Measurements from ENCODE around the gene TRPC3.

TRPC3 gene

GRCh38 chr4:121885115-121885514 lies 66.7 kb downstream of the TRPC3 start:
- no peak for TF ChIP-seq CTCF (conservative IDR thresholded peaks at IDR 0.05; ENCODE audit: low read depth)
- DNase-seq (ENCODE audit: low spot score) = no peak
- no peak overlapping the region for H3K27ac ChIP-seq
- ChIA-PET POLR2A (ENCODE audit: low non-redundant PET) (no interaction called here), CTCF (no interaction called here)

GRCh38 chr4:121881158-121881557 lies 70.7 kb downstream of the TRPC3 start:
- POLR2A ChIA-PET (ENCODE audit: low non-redundant PET) = no interaction called here

GRCh38 chr4:121879135-121879534 lies 72.7 kb downstream of the TRPC3 start:
- TF ChIP-seq CTCF (conservative IDR thresholded peaks at IDR 0.05; ENCODE audit: low read depth) = no peak
- ChIA-PET CTCF (no interaction called here), POLR2A (ENCODE audit: low non-redundant PET) (no interaction called here)
- H3K27ac ChIP-seq = no peak overlapping the region
- DNase-seq (ENCODE audit: low spot score) = no peak

More at GRCh38 chr4:121881158-121881557, 70.7 kb downstream of the TRPC3 start:
- CTCF ChIA-PET = no interaction called here
- no peak overlapping the region for H3K27ac ChIP-seq
- TF ChIP-seq CTCF (conservative IDR thresholded peaks at IDR 0.05; ENCODE audit: low read depth) = no peak
- DNase-seq (ENCODE audit: low spot score) = no peak

- POLR2A ChIA-PET (ENCODE audit: low non-redundant PET) = no interaction called here
- H3K27ac ChIP-seq = no peak overlapping the region
- TF ChIP-seq CTCF (conservative IDR thresholded peaks at IDR 0.05; ENCODE audit: low read depth) = no peak
- no peak for DNase-seq (ENCODE audit: low spot score)
- CTCF ChIA-PET = interaction anchor here (0.6 kb wide), 1 partner anchor 605 kb away, joined by 3 read pairs; no protein-coding TSS in a partner anchor
Measured at GRCh38 chr4:121877041-121877773, 74.7 kb downstream of the TRPC3 start.

GRCh38 chr4:121876070-121876469 lies 75.8 kb downstream of the TRPC3 start:
- no peak for TF ChIP-seq CTCF (conservative IDR thresholded peaks at IDR 0.05; ENCODE audit: low read depth)
- DNase-seq (ENCODE audit: low spot score) = no peak
- CTCF ChIA-PET = no interaction called here
- POLR2A ChIA-PET (ENCODE audit: low non-redundant PET) = no interaction called here
- no peak overlapping the region for H3K27ac ChIP-seq

GRCh38 chr4:121875652-121876051 lies 76.2 kb downstream of the TRPC3 start:
- DNase-seq (ENCODE audit: low spot score) = no peak
- POLR2A ChIA-PET (ENCODE audit: low non-redundant PET) = no interaction called here
- no peak for TF ChIP-seq CTCF (conservative IDR thresholded peaks at IDR 0.05; ENCODE audit: low read depth)
- CTCF ChIA-PET = no interaction called here
- H3K27ac ChIP-seq = no peak overlapping the region

All from RWPE1 (cell line).